GM12878 (cell line): ENCODE measurements around the gene HOGA1.
"Not testable (repeated sequence)": the region's sequence is repeated elsewhere in the genome, so short reads cannot be mapped to it uniquely, and the experiment has no call there.

Experiments
- CTCF ChIP-seq, 3 experiments: IDR thresholded peaks in 2 of 3; conservative IDR thresholded peaks in 1 of 3; 2 replicates each; pipeline ENCODE4 v1.5.1; 2011; ENCODE audit warnings: low read depth in 3 of 3, low read length in 3 of 3, mild to moderate bottlenecking in 3 of 3, control low read depth in 2 of 3, moderate library complexity in 2 of 3, inconsistent platforms in 1 of 3, mixed read lengths in 1 of 3; ENCODE audit not compliant: control insufficient read depth in 2 of 3, insufficient read depth in 1 of 3; ENCODE audit errors: extremely low read depth in 1 of 3
- EP300 ChIP-seq, 2 experiments: fragments of 150-350 bp in 1 of 2; IDR thresholded peaks; 2 replicates each; pipeline ENCODE4 v1.6.1; 2011 to 2012; ENCODE audit warnings: low read depth in 2 of 2, low read length in 2 of 2, borderline replicate concordance in 1 of 2, improper control_type of control experiment in 1 of 2, inconsistent platforms in 1 of 2; ENCODE audit not compliant: control insufficient read depth in 1 of 2
- EZH2 ChIP-seq: IDR thresholded peaks from 2 replicates; pipeline ENCODE4 v1.6.1; 2012; ENCODE audit warnings: low read depth, mild to moderate bottlenecking, control low read depth, inconsistent platforms, low read length, borderline replicate concordance; ENCODE audit not compliant: control insufficient read depth
- JUNB ChIP-seq: IDR thresholded peaks from 2 replicates; pipeline ENCODE4 v1.6.1; 2016; ENCODE audit warnings: antibody characterized with exemption, mild to moderate bottlenecking
- MYC ChIP-seq: IDR thresholded peaks from 2 replicates; pipeline ENCODE4 v1.6.1; 2011; ENCODE audit warnings: mild to moderate bottlenecking, low read length, moderate library complexity, inconsistent platforms; ENCODE audit not compliant: insufficient read depth, insufficient replicate concordance, insufficient read length, severe bottlenecking
- SUZ12 ChIP-seq: fragments of 200-600 bp; sonication (generic); IDR thresholded peaks from one replicate; pipeline ENCODE4 v1.6.1; 2018; ENCODE audit warnings: antibody characterized with exemption, mild to moderate bottlenecking; ENCODE audit not compliant: unreplicated experiment
- TCF3 ChIP-seq: IDR thresholded peaks from 2 replicates; pipeline ENCODE4 v1.6.1; 2012; ENCODE audit warnings: low read depth, mild to moderate bottlenecking, low read length, borderline replicate concordance; ENCODE audit not compliant: insufficient read depth
- TF ChIP-seq, protein P1 (sequence below): IDR thresholded peaks from 2 replicates; pipeline ENCODE4 v1.6.1; 2011; ENCODE audit warnings: low read depth, mild to moderate bottlenecking, low read length, moderate library complexity, borderline replicate concordance; ENCODE audit errors: extremely low read depth

DNA sequence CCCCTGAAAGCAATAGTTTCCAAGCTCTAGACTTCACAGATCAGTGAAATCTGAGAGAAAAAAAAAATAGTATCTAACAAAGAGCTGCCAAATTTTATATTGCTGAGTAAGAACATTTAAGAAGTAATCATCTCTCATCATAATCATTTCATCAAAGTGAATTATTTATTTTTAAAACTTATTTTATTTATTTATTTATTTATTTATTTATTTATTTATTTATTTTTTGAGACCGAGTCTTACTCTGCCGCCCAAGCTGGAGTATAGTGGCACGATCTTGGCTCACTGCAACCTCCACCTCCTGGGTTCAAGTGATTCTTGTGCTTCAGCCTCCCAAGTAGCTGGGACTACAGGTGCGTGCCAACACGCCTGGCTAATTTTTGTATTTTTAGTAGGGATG is 7.7 kb upstream of the HOGA1 start:
- TF ChIP-seq EZH2; JUNB; EP300 (IDR thresholded peaks at IDR 0.05; ENCODE audit: borderline replicate concordance in 1 of 2, control insufficient read depth in 1 of 2, low read depth in 2 of 2, low read length in 2 of 2); CTCF (IDR thresholded peaks at IDR 0.05 in 2 of 3, conservative IDR thresholded peaks at IDR 0.05 in 1 of 3; ENCODE audit: control insufficient read depth in 2 of 3, extremely low read depth in 1 of 3, insufficient read depth in 1 of 3, low read depth in 3 of 3, low read length in 3 of 3); TCF3; SUZ12; MYC: not testable (repeated sequence)
- TF ChIP-seq, protein P1, sequence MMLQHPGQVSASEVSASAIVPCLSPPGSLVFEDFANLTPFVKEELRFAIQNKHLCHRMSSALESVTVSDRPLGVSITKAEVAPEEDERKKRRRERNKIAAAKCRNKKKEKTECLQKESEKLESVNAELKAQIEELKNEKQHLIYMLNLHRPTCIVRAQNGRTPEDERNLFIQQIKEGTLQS, result not testable (repeated sequence)
